Measurements from ENCODE around the gene TBC1D5.
A peak's percentile ranks its signal among the peaks of the same experiment; 100 is the strongest.
"Not testable (repeated sequence)": the region's sequence is repeated elsewhere in the genome, so short reads cannot be mapped to it uniquely, and the experiment has no call there.

The TBC1D5 gene

DNA sequence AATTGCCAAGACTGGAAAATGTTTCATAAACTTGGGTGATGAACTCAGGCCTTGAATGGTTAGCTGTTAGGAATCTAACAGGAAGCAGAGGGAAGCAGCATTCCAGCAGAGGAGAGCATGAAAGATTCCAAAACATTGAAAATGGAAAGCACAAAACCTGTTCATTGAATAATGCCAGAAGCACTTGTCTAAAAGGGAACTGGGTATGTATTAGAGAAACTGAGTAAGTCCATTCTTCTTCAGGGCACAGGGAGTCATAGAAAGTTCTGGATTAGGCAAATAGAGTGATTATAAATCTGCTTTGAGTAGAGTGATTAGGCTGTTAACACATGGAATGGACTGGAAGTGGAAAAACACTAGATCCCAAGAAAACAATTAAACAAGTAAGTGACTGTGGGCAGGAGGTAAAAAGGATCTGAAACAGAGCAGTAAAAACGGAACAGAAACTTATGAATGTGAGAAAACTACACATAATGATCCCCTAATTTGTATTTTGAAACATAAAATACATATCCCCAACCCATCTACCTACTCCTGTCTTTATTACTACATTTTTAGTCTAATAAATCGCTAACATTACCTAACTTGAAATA is 343.4 kb downstream of the TBC1D5 start:
- Histone ChIP-seq H3K9me3 (ENCODE audit: control insufficient read depth, insufficient read depth, low read length) (peaks cover under 1% of the 10 kb centered on the region; the same call in 1 of the 2 replicates), H3K9me2 (replicated peaks; ENCODE audit: control insufficient read depth, low read length) (no peaks in the 10 kb centered on the region), H3K27me3 (ENCODE audit: control insufficient read depth, low read length) (no peaks in the 10 kb centered on the region), H4K20me1 (ENCODE audit: control insufficient read depth, insufficient read depth, low read depth, low read length) (no peaks in the 10 kb centered on the region), H3K27ac (ENCODE audit: low read depth, low read length) (peak overlapping the region; percentile 34), H3K4me3 (ENCODE audit: low read length) (no peak overlapping the region), H3K4me2 (ENCODE audit: low read length) (peak overlapping the region; percentile 34), H3K4me1 (ENCODE audit: control insufficient read depth, low read length) (peaks cover 14% of the 10 kb centered on the region), H3K79me2 (ENCODE audit: control insufficient read depth, low read length) (no peaks in the 10 kb centered on the region), H3F3A (ENCODE audit: control insufficient read depth, insufficient read depth) (peaks cover 4% of the 10 kb centered on the region), H3K36me3 (ENCODE audit: control insufficient read depth, low read length) (peaks cover 7% of the 10 kb centered on the region; the same call in 1 of the 2 replicates)
- TF ChIP-seq, protein P1, sequence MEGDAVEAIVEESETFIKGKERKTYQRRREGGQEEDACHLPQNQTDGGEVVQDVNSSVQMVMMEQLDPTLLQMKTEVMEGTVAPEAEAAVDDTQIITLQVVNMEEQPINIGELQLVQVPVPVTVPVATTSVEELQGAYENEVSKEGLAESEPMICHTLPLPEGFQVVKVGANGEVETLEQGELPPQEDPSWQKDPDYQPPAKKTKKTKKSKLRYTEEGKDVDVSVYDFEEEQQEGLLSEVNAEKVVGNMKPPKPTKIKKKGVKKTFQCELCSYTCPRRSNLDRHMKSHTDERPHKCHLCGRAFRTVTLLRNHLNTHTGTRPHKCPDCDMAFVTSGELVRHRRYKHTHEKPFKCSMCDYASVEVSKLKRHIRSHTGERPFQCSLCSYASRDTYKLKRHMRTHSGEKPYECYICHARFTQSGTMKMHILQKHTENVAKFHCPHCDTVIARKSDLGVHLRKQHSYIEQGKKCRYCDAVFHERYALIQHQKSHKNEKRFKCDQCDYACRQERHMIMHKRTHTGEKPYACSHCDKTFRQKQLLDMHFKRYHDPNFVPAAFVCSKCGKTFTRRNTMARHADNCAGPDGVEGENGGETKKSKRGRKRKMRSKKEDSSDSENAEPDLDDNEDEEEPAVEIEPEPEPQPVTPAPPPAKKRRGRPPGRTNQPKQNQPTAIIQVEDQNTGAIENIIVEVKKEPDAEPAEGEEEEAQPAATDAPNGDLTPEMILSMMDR (IDR thresholded peaks at IDR 0.05; ENCODE audit: low read depth, low read length, poor library complexity, severe bottlenecking) = no peak
- no peak for TF ChIP-seq EZH2phosphoT487 (IDR thresholded peaks at IDR 0.05; ENCODE audit: borderline replicate concordance, low read length)

DNA sequence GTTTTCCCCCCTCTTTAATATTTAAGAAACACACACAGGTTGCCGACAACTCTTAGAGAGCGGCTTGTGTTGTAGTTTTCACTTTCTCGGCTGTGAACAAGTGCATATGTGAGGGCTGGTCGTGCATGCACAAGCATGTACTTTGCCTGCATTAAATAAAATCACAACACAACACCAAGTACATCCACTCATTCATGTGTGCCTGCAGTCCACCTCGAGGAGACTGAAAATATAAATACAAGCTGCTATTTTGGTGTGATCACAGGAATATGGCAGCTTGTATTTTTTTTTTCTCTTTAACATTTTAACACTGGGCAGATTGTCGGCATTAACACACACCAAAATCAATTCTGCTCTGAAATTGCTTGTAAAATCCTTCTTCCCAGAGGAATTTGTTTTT is 346.4 kb downstream of the TBC1D5 start:
- Histone ChIP-seq H3K9me3 (ENCODE audit: control insufficient read depth, insufficient read depth, low read length) (peaks cover 4% of the 10 kb centered on the region; the same call in 1 of the 2 replicates), H3K4me2 (ENCODE audit: low read length) (no peak overlapping the region), H3K4me3 (ENCODE audit: low read length) (no peak overlapping the region), H3K4me1 (ENCODE audit: control insufficient read depth, low read length) (peaks cover 14% of the 10 kb centered on the region), H3K27me3 (ENCODE audit: control insufficient read depth, low read length) (no peaks in the 10 kb centered on the region), H3K9me2 (replicated peaks; ENCODE audit: control insufficient read depth, low read length) (no peaks in the 10 kb centered on the region), H3K79me2 (ENCODE audit: control insufficient read depth, low read length) (no peaks in the 10 kb centered on the region), H3F3A (ENCODE audit: control insufficient read depth, insufficient read depth) (peaks cover 4% of the 10 kb centered on the region), H4K20me1 (ENCODE audit: control insufficient read depth, insufficient read depth, low read depth, low read length) (no peaks in the 10 kb centered on the region), H3K36me3 (ENCODE audit: control insufficient read depth, low read length) (peaks cover 7% of the 10 kb centered on the region; the same call in 1 of the 2 replicates), H3K27ac (ENCODE audit: low read depth, low read length) (no peak overlapping the region)
- no peak for TF ChIP-seq EZH2phosphoT487 (IDR thresholded peaks at IDR 0.05; ENCODE audit: borderline replicate concordance, low read length)
- TF ChIP-seq, protein P1 (IDR thresholded peaks at IDR 0.05; ENCODE audit: low read depth, low read length, poor library complexity, severe bottlenecking) = no peak

GRCh38 chr3:17394541-17395155 is 347.8 kb downstream of the TBC1D5 start:
- Histone ChIP-seq H3F3A (ENCODE audit: control insufficient read depth, insufficient read depth) (peaks cover 4% of the 10 kb centered on the region), H3K4me3 (ENCODE audit: low read length) (no peak overlapping the region), H3K27me3 (ENCODE audit: control insufficient read depth, low read length) (no peaks in the 10 kb centered on the region), H3K79me2 (ENCODE audit: control insufficient read depth, low read length) (no peaks in the 10 kb centered on the region), H3K4me1 (ENCODE audit: control insufficient read depth, low read length) (peaks cover 9% of the 10 kb centered on the region), H3K36me3 (ENCODE audit: control insufficient read depth, low read length) (peaks cover 7% of the 10 kb centered on the region; the same call in 1 of the 2 replicates), H3K9me3 (ENCODE audit: control insufficient read depth, insufficient read depth, low read length) (peaks cover 4% of the 10 kb centered on the region; the same call in 1 of the 2 replicates), H3K27ac (ENCODE audit: low read depth, low read length) (no peak overlapping the region), H4K20me1 (ENCODE audit: control insufficient read depth, insufficient read depth, low read depth, low read length) (no peaks in the 10 kb centered on the region), H3K9me2 (replicated peaks; ENCODE audit: control insufficient read depth, low read length) (no peaks in the 10 kb centered on the region), H3K4me2 (ENCODE audit: low read length) (no peak overlapping the region)
- no peak for TF ChIP-seq EZH2phosphoT487 (IDR thresholded peaks at IDR 0.05; ENCODE audit: borderline replicate concordance, low read length)
- TF ChIP-seq, protein P1 (IDR thresholded peaks at IDR 0.05; ENCODE audit: low read depth, low read length, poor library complexity, severe bottlenecking) = no peak

DNA sequence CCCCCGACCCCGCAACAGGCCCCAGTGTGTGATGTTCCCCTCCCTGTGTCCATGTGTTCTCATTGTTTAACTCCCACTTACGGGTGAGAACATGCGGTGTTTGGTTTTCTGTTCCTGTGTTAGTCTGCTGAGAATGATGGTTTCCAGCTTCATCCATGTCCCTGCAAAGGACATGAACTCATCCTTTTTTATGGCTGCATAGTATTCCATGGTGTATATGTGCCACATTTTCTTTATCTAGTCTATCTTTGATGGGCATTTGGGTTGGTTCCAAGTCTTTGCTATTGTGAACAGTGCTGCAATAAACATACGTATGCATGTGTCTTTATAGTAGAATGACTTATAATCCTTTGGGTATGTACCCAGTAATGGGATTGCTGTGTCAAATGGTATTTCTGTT is 349.9 kb downstream of the TBC1D5 start:
- H4K20me1 ChIP-seq (ENCODE audit: control insufficient read depth, insufficient read depth, low read depth, low read length); H3K9me2 ChIP-seq (replicated peaks; ENCODE audit: control insufficient read depth, low read length); H3K4me2 ChIP-seq (ENCODE audit: low read length); H3K27me3 ChIP-seq (ENCODE audit: control insufficient read depth, low read length); H3K4me3 ChIP-seq (ENCODE audit: low read length); H3K36me3 ChIP-seq (ENCODE audit: control insufficient read depth, low read length); H3K9me3 ChIP-seq (ENCODE audit: control insufficient read depth, insufficient read depth, low read length); H3K79me2 ChIP-seq (ENCODE audit: control insufficient read depth, low read length); H3K27ac ChIP-seq (ENCODE audit: low read depth, low read length); H3F3A ChIP-seq (ENCODE audit: control insufficient read depth, insufficient read depth); H3K4me1 ChIP-seq (ENCODE audit: control insufficient read depth, low read length): not testable (repeated sequence)
